Putamen (tissue), 1 donor: ENCODE results near the gene CDCA3.
"Not testable (repeated sequence)": the region's sequence is repeated elsewhere in the genome, so short reads cannot be mapped to it uniquely, and the experiment has no call there.

ENCODE experiments used
- DNase-seq: peaks from one replicate; pipeline ENCODE4 v3.0.0-alpha.2; 2016; ENCODE audit warnings: low spot score

CDCA3 gene

DNA sequence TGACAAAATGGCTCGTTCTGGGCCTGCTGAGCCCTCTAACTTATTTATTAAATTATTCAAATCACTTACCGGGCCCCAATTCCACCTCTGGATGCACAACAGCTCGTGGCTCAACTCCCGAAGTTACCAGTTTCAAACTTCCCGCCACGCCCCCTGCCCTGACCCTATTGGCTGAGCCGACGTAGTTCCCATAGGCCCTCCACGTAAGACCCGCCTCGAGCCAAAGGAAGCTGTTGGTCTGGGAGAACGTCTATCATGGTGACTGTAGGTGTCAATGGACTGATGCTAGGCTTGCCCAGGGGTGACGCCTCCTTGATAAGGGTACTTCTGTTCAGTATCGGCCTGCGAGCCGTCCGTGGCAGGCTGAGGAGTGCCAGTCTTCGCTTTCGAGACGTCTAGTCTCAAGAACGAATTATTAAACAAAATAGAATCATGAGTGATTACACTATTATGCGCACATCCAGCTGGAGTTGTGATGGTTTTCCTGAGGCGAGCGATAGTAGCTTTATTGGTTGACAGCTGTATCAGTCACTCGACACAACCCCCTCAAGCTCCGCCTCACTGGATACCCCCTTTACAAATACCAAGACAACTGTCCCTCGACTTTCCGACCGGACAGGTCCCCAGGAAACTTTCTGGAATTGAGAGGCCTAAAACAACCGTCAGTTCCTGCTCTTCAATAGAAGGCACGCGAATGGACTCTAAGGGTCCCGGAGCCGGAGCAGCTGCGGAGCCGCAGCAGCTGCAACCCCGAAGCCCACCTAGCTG, at the start of gene CDCA3:
TSS of gene CDCA3 (minus strand) at position 134 of the 768 bp plus-strand sequence. CDS start 334 bp downstream, outside the sequence.
- DNase-seq: peak; percentile 98

DNA sequence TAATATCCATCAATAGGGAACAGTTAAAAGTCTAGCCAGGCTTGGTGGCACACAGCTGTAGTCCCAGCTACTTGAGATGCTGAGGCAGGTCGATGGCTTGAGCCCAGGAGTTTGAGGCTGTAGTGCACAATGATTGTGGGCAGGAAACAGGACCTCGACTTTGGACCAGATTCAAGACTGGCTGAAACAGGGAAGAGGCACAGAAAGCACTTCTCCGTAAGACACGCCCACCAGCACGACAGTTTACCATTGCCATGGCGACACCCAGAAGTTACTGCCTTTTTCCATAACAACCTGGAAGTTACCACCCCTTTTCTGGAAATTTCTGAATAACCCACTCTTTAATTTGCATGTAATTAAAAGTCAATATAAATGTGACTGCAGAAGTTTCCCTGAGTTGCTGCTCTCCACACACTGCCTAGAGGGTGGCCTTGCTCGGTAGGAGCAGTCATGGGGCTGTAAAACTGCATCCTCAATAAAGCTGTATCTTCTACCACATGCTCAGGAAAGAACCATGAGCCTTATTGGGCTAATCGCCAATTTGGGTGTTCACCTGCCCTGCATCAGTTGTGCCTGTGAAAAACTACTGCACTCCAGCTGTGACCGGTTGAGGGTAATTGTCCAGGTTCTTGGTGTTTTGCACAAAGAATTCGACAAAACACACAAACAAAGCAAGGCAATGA, 48.9 kb upstream of the CDCA3 start:
- peak; percentile 53 for DNase-seq

DNA sequence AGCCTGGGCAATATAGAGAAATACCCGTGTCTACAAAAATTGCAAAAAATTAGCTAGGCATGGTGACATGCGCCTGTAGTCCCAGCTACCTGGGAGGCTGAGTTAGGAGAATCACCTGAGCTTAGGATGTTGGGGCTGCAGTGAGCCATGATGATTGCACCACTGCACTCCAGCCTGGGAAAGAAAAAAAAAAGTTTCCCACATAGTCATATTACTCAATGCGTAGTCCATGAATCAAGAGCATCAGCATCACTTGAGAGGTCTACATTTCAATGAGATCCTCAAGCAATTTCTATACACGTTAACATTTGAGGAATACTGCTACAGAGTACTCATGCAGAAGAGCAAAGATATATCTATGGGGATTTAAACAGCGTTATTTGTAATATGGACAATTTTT, 48.3 kb upstream of the CDCA3 start:
- no peak for DNase-seq

DNA sequence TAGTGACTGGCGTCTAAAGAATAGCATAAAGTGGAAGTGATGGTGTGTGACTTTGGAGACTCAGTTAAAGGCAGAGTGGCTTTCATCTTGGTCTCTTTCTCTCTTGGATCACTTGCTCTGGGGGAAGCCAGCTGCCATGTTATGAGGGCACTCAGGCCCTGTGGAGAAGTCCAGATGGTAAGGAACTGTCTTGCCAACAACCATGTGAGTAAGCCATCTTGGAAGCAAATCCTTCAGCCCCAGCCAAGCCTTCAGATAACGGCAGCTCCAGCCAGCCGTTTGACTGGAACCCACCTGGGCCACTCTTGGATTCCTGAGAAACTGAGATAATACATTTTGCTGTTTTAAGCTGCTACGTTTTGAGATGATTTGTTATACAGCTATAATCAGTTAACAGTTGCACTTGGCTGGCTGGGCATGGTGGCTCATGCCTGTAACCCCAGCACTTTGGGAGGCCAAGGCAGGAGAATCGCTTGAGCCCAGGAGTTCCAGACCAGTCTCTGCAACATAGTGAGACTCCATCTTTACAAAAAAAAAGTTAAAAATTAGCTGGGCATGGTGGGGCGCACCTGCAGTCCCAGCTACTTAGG, 45.9 kb upstream of the CDCA3 start:
- DNase-seq: no peak

DNA sequence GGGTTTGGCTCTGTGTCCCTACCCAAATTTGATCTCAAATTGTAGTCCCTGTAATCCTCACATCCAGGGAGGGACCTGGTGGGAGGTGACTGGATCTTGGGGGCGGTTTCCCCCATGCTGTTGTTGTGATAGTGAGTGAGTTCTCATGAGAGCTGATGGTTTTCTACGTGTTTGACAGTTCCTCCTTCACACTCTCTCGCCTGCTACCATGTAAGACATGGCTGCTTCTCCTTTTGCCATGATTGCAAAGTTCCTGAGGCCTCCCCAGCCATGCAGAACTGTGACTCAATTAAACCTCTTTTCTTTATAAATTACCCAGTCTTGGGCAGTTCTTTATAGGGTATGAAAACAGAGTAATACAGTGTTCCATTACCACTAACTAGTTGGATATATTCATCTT, 43.2 kb upstream of the CDCA3 start:
- DNase-seq: no peak

DNA sequence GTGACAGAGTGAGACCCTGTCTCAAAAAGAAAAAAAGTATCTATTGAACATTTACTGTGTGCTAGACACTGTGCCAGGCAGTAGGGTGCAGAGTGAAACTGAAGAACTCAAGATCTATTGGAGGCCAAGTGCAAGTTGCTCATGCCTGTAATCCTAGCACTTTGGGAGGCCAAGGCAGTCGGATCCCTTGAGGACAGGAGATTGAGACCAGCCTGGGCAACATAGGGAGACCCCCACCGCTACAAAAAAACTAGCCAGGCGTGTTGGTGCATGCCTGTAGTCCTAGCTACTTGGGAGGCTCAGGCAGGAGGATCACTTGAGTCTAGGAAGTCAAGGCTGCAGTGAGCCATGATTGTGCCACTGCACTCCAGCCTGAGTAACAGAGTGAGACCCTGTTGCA, 41.6 kb upstream of the CDCA3 start:
- DNase-seq: not testable (repeated sequence)

DNA sequence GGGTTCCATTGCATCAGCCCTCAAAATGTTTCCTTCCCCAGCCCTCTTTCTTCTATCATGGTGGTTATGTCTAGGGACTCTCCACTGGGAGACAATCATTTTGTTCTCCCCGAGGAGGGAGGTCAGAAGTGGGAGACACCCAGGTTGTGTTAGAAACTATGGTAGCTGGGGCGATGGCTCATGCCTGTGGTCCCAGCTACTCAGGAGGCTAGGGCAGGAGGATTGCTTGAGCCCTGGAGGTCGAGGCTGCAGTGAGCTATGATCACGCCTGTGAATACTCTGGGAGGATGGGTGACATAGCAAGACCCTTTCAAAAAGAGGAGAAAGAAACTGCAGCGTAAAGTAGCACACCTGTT, 40.5 kb upstream of the CDCA3 start:
- no peak for DNase-seq

DNA sequence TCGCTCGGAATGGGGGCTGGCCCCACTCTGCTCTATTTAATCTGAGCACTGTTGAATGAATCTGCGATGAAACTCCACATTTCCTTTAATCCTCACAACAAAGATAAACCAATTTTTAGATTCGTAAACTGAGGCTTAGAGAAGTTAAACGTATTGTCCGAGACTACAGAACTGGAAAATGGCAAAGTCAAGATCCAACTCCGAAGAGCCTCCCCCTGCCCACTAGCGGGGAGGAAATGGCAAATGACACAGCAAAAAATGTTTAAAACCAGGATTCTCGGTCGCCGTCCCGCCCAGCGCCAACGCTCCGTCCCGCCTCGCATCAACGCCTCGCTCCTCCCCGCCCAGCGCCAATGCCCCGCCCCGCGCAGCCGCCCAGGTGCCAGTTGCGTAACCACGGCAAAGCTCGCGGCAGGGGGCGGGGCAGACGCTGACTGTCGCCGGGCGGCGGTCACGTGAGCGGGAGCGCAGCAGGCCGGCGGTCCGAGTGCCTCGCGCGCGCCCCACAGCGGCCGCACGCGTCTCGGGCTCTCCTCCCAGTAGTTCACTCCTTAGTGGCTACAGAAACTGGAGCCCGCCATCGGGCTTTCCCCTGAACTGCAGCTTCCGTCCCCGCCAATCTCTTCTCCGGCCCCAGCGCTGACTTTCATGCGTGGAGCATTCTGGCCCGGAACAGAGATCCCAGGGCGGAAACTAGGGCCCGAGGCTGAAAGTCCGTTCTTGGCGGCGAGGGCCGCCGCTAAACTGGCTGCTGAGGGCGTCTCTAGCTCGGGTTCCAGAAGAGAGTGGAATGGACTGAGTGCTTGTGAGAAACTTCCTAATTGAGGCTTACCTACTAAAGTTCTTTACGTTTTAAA, 39.9 kb upstream of the CDCA3 start:
- peak; percentile 98 for DNase-seq

DNA sequence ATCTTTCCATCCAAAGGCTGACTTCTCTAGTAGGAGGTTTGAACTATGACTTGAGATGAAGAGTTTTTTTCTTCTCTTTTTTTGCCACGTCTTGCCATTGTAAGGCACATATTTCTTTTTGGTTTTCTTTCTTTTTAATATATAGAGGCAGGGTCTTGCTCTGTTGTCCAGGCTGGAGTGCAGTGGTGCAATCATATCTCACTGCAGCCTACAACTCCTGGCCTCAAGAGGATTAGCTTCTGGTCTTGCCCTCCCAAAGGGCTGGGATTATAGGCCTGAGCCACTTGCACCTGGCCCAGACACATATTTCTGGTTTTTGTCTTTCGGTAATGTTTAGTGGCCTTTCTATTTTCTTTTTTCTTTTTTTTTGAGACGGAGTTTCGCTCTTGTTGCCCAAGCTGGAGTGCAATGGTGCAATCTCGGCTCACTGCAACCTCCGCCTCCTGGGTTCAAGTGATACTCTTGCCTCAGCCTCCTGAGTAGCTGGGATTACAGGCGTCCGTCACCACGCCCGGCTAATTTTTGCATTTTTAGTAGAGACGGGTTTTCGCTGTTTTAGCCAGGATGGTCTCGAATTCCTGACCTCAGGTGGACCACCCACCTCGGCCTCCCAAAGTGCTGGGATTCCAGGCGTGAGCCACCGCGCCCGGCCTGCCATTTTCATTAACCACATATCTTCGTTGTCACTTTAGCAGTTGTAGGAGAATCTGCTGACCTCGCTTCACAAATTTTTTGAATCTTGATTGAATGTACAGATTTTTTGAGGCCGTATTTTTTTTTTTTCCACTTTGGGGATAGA, 38.9 kb upstream of the CDCA3 start:
- DNase-seq: not testable (repeated sequence)

DNA sequence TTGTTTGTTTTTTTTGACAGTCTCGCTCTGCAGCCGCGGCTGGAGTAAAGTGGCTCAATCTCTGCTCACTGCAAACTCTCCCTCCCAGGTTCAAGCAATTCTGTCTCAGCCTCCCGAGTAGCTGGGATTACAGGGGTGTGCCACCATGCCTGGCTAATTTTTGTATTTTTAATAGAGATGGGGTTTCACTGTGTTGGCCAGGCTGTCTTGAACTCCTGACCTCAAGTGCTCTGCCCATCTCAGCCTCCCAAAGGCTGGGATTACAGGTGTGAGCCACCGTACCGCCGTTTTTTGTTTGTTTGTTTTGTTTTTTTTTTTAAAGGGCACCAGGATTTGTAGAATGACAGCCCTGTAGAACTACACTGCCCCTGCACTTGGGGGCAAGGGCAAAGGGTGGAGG, 37.7 kb upstream of the CDCA3 start:
- not testable (repeated sequence) for DNase-seq

DNA sequence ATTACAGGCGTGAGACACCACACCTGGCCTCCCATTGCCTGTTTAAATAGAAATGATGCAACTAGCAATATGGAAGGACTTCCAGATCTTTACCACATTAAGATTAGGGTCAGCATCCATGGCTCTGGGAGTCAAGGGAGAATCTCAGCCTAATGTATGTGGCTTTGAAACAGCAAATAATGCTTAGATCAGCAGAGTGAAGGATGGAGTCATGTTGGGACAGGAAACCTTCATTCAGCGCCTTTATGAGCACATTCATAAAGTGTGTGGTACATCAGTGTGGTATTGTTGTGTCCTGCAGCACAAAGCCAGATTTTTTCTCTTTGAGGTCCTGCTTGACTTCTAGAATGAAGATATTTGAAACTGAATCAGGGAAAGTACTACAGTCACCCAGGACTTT, 37.3 kb upstream of the CDCA3 start:
- DNase-seq: no peak

DNA sequence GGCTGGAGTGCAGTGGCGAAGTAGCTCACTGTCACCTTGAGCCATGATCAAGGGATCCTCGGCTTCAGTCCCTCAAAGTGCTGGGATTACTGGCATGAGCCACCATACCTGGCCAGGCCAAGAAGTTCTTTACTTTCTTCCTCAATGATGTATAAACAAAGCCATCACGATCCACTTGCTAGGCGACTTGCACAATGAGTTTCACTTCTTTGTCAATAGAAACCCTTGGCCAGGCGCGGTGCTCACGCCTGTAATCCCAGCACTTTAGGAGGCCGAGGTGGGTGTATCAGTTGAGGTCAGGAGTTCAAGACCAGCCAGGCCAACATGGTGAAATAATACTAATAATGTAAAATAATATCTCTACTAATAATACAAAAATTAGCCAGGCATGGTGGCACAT, 36.4 kb upstream of the CDCA3 start:
- no peak for DNase-seq

DNA sequence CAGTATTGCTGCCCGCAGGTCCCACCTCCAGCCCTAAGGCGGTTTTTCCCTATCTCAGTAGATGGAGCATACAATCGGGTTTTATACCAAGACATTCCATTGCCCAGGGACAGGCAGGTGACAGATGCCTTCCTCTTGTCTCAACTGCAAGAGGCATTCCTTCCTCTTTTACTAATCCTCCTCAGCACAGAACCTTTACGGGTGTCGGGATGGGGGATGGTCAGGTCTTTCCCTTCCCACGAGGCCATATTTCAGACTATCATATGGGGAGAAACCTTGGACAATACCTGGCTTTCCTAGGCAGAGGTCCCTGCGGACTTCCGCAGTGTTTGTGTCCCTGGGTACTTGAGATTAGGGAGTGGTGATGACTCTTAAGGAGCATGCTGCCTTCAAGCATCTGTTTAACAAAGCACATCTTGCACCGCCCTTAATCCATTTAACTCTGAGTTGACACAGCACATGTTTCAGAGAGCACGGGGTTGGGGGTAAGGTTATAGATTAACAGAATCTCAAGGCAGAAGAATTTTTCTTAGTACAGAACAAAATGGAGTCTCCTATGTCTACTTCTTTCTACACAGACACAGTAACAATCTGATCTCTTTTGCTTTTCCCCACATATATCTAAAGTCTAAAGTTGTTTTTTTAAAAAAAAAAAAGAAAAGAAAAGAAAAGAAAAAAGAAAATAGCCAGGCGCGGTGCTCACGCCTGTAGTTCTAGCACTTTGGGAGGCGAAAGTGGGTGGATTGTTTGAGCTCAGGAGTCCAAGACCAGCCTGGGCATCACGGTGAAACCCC, 35.3 kb upstream of the CDCA3 start:
- not testable (repeated sequence) for DNase-seq

DNA sequence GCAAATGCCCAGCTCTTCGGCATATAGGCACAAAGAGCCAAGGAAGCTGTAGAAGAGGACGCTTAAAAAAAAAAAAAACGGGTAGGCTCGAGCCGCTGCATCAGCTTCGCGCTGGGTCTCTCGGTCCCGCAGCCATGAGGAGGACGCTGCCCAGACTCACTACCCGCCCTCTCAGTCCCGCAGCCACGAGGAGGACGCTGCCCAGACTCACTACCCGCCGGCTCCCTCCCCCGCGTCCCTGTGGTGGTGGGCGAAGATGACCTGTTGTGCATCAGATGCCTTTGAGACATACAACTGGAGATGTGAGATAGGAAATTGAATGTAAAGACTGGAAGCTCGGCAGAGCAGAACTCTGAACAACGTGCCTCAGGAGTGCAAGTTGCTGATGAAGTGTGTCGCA, 33.5 kb upstream of the CDCA3 start:
- DNase-seq: no peak

DNA sequence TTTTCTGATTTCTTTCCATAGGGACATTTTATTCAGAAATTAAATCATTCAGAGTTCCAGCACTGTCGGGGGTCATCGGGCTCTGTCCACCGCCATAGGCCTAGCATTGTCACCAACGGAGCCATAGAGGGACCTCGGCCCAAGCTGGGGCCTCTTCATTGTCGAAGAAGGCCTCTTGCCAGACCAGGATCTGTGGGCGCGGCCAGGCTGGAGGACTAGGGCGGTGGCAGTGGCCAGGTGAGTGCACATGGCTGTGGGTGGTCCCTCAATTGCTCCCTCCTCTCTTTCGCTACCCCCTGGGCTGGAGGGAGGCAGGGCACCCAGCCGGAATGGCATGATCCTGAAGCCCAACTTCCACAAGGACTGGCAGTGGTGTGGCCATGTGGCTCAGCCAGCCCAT, 32.6 kb upstream of the CDCA3 start:
- DNase-seq: no peak

DNA sequence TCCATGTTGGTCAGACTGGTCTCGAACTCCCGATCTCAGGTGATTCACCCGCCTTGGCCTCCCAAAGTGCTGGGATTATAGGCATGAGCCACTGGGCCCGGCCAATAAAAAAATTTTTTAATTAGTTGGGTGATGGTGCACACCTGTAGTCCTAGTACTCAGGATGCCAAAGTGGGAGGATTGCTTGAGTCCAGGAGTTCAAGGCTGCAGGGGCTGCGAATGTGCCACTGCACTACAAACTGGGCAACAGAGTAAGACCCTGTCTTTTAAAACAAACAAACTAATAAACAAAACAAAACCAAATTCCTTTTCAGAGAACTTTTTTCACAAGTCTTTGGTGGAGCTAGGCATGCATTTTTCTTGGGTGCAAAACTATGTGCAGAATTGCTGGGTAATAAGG, 32.2 kb upstream of the CDCA3 start:
- no peak for DNase-seq

DNA sequence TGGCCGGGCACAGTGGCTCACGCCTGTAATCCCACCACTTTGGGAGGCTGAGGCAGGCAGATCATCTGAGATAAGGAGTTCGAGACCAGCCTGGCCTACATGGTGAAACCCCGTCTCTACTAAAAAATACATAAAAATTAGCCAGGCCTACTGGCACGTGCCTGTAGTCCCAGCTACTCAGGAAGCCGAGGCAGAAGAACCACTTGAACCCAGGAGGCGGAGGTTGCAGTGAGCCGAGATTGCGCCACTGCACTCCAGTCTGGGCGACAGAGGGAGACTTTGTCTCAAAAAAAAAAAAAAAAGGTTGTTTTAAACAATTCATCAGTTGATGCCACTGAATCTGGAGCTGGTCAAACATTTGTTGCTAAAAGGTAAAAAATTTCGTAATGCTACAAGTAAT, 28.7 kb upstream of the CDCA3 start:
- DNase-seq: not testable (repeated sequence)

DNA sequence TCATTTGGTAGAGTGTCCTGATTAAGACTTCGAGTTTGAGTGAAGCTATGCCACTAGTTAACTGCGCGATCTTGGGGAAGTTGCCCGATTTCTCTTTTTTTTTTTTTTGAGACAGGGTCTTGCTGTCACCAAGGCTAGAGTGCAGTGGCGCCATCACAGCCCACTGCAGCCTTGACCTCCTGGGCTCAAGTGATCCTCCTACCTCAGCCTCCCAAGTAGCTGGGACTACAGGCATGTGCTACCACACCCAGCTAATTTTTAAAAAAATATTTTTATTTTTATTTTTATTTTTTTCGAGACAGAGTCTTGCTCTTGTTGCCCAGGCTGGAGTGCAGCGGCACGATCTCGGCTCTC, 22.9 kb upstream of the CDCA3 start:
- not testable (repeated sequence) for DNase-seq

DNA sequence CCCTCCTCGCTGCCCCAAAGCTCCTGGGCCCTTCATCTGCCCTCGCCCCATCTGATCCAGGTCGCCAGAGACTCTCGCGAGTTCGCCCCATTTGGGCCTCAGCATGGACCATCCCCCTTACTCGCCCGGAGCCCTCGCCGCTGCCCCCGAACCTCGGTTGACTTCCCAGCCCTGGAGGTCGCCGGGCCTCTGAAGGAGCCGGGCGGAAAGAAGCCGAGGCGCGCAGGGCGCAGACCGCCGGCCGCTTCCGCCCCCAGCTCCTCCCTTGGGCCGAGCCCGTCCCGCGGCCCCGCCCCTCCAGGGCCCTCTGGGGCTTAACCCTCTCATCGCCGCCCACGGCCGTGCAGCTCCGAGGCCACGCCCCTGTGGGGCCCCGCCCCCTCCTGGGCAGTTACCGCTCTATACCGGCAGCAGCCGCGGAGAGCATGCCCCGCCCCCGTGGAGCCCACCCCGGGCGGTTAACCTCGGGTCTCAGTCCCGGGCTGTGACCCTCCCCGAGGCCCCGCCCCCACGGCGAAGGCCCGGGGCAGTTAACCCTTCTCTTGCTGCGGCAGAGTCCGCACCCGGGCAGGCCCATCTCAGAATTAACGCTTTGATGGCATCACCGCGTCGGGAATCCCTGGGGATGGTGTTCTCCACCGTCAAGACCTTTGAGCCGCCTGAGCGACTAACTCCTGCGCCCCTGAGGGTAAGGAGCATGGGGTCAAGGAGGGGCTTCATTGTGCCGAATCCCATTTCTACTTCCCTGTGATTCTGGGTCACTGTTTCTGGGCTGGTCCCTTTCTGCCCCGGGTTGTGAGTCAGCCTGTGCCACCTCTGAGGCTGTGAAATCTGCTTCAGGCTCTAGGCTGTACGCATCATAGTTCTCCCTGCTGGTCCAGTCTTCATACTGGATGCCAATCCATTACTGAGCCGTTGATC, 22.3 kb upstream of the CDCA3 start, which contains the start of gene SPSB2:
TSS of gene SPSB2 (minus strand) at position 210 of the 921 bp plus-strand sequence. CDS start 402 bp downstream, outside the sequence.
- DNase-seq: peak; percentile 91
